GM10248 (cell line): ENCODE data around the gene ETV4.

Experiments used
- CTCF ChIA-PET: fragments of 300-600 bp; sonication (Branson Sonifier 250); formaldehyde crosslinking; extraction: SDS; loops from one replicate; lab custom pipeline; 2021; ENCODE audit warnings: antibody characterized with exemption; lab: Yijun Ruan, JAX
- POLR2A ChIA-PET: fragments of 350-650 bp; sonication (Branson Sonifier 250); formaldehyde crosslinking; extraction: SDS; loops from one replicate; lab custom pipeline; 2020; ENCODE audit warnings: antibody characterized with exemption; lab: Yijun Ruan, JAX
- DNase-seq: peaks from one replicate; pipeline ENCODE4 v3.0.0; 2012; ENCODE audit errors: extremely low spot score
- CTCF ChIP-seq: IDR thresholded peaks from 2 replicates; pipeline ENCODE4 v1.5.1; 2012; ENCODE audit warnings: mild to moderate bottlenecking, low read depth; ENCODE audit errors: extremely low read depth, missing control alignments, control extremely low read depth

ETV4 gene

GRCh38 chr17:43588121-43588520 is 42.0 kb upstream of the ETV4 start:
- ChIA-PET POLR2A (no interaction called here), CTCF (interaction anchor here (0.7 kb wide), 1 partner anchor 12 kb away, joined by 3 read pairs; no protein-coding TSS in a partner anchor)

GRCh38 chr17:43587647-43588046 is 41.5 kb upstream of the ETV4 start:
- no peak for TF ChIP-seq CTCF

More at GRCh38 chr17:43588121-43588520, 42.0 kb upstream of the ETV4 start:
- DNase-seq, result no peak
- TF ChIP-seq CTCF, result no peak

GRCh38 chr17:43584666-43585102 is 38.5 kb upstream of the ETV4 start:
- CTCF ChIA-PET, result interaction anchor here (1.0 kb wide), 1 partner anchor 89 kb away, joined by 3 read pairs; no protein-coding TSS in a partner anchor

More at GRCh38 chr17:43587647-43588046, 41.5 kb upstream of the ETV4 start:
- POLR2A ChIA-PET, result no interaction called here
- CTCF ChIA-PET, result interaction anchor here (0.7 kb wide), 1 partner anchor 12 kb away, joined by 3 read pairs; no protein-coding TSS in a partner anchor
- no peak for DNase-seq

GRCh38 chr17:43583332-43583731 is 37.2 kb upstream of the ETV4 start:
- TF ChIP-seq CTCF, result no peak
- DNase-seq, result no peak
- CTCF ChIA-PET, result no interaction called here
- POLR2A ChIA-PET, result no interaction called here

More at GRCh38 chr17:43584666-43585102, 38.5 kb upstream of the ETV4 start:
- POLR2A ChIA-PET, result interaction anchor here (0.6 kb wide), 1 partner anchor 217 kb away, joined by 3 read pairs; no protein-coding TSS in a partner anchor
- DNase-seq, result no peak
- no peak for TF ChIP-seq CTCF

- CTCF ChIA-PET, result no interaction called here
Observed at GRCh38 chr17:43581613-43582012, 35.5 kb upstream of the ETV4 start.

GRCh38 chr17:43581130-43581529 is 35.0 kb upstream of the ETV4 start:
- no peak for TF ChIP-seq CTCF
- CTCF ChIA-PET, result no interaction called here
- no peak for DNase-seq
- POLR2A ChIA-PET, result no interaction called here

More at GRCh38 chr17:43581613-43582012, 35.5 kb upstream of the ETV4 start:
- no peak for DNase-seq
- POLR2A ChIA-PET, result no interaction called here
- no peak for TF ChIP-seq CTCF
